Nucleus accumbens (tissue), 56 donors: Measurements from ENCODE around the gene MAP3K7CL.
"Not testable (repeated sequence)": the region's sequence is repeated elsewhere in the genome, so short reads cannot be mapped to it uniquely, and the experiment has no call there.

Experiments
- DNase-seq, 56 donors: peaks; one replicate each; lab custom pipeline; 2025; lab: John Stamatoyannopoulos, UW

Gene MAP3K7CL

DNA sequence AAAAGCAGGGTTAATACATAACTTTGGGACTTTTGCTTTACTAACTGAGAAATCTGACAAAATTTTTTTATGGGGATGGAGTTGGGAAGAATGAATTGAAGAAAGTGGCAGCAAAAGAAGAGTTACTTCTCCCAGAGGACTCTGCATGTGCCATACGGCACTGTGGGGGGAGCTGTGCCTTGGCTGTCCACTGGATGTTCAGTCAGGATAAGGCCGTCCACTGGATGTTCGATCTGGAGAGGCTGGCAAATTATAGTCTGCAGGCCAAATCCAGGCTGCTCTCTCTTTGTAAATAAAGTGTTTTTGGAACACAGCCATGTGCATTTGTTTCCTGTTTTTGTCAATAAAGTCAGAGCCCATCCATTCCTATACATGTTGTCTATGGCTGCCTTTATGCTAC lies 4.5 kb upstream of the MAP3K7CL start:
- DNase-seq: no peak

DNA sequence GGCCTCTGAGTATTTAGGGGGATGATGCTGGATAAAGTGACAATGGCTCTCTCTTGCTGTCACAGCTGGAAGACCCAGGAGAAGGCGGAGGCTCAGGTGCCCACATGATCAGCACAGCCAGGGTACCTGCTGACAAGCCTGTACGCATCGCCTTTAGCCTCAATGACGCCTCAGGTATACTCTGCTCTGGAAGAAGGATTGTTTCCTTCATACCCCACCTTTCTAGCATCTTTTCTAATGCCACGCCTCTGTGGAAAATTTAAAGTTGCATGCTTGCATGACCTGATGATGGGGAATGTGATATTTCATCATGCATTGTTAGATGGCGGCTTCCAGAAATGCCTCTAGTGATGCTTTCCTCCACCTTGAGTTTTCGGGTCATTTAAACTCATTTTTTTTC lies 2.8 kb downstream of the MAP3K7CL start:
- no peak for DNase-seq

DNA sequence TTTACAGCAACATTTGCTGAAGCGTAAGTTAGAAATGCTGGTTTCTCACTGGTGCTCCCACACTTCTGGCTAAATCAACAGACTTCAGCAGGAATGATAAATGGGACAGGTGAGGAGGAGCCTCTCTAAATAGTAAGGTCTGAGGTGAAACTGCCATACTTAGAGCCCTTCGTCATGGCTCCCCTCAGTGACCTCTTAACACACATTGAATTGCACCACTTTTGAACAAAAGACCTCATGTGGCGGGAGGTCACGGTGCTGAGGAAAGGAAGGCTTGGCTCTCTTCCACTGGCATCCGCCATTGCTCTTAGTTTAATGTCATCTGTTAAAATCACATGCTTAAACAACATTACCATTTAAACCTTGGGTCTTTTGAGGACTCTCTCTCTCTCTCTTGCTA lies 3.4 kb downstream of the MAP3K7CL start:
- DNase-seq: no peak

- no peak for DNase-seq
Observed at GRCh38 chr21:29135481-29135880, 5.0 kb downstream of the MAP3K7CL start.

DNA sequence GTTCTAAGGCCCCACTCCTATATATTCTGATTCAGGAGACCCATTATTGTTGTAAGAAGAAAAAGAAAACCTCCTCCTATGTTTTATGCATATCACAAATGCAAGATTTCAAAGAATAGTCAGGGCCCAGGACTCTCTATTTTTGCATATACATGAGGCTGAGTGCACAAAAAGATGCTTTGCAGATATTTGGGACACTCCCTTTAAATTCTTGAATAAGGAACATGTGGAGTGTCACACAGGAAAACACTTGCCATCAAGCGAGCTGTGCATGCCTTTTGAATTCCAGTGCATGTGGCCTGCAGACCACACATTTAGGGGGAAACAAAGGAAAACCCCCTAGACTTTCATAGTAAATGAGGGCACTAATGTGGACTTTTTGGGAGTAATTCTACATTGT lies 5.6 kb downstream of the MAP3K7CL start:
- no peak for DNase-seq

GRCh38 chr21:29144736-29145353 lies 14.4 kb downstream of the MAP3K7CL start:
- no peak for DNase-seq

GRCh38 chr21:29145354-29145782 lies 14.9 kb downstream of the MAP3K7CL start:
- DNase-seq: peak in 7 of 56 donors; percentile 4 to 43 (median 13)

GRCh38 chr21:29145852-29146453 lies 15.5 kb downstream of the MAP3K7CL start:
- no peak for DNase-seq

DNA sequence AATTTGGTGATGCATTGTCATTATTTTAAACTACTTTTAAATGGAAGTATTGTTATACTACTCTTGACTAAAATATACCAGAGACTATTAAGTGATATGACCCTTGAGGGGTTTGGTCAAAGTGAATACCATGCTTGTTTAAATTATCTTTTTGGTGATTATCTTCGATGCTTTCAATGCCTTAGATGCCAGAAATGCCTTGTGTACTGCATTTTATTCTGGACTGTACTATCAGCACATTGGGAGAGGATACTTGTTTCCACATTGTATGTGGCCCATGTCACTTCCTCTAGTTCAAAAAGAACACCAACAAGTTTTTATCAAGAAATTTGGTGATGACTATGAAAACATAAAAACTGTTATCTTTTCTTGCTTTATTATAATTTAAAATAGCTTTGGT lies 16.3 kb downstream of the MAP3K7CL start:
- no peak for DNase-seq

GRCh38 chr21:29148530-29148929 lies 18.1 kb downstream of the MAP3K7CL start:
- no peak for DNase-seq

GRCh38 chr21:29149808-29150425 lies 19.5 kb downstream of the MAP3K7CL start:
- DNase-seq: no peak

- no peak for DNase-seq
Observed at GRCh38 chr21:29151931-29152330, 21.5 kb downstream of the MAP3K7CL start.

- no peak for DNase-seq
Observed at GRCh38 chr21:29152916-29153315, 22.5 kb downstream of the MAP3K7CL start.

DNA sequence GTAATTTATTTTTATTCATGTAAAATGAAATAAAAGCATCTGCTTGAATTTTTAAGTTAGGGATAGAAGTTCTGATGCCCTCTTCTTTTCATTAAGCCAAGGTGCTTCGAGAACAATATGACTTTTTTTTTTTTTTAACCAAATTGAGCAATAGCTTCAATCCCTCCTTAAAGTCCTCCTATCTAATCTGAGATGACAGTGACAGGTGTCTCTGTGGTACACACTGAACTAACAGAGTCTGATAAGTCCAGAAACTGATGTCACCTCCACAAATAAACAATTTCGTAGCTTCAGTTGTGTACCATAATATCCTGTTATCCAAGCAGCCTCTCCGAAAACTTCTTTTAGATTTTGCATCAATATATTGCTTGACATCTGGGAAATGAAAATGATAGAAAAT lies 23.8 kb downstream of the MAP3K7CL start:
- no peak for DNase-seq

- peak in 2 of 56 donors; percentile 11 to 27 for DNase-seq
Observed at GRCh38 chr21:29155118-29155932, 24.9 kb downstream of the MAP3K7CL start.

- no peak for DNase-seq
Observed at GRCh38 chr21:29155933-29156260, 25.5 kb downstream of the MAP3K7CL start.

- DNase-seq: no peak
Observed at GRCh38 chr21:29157080-29157479, 26.6 kb downstream of the MAP3K7CL start.

- DNase-seq: no peak
Observed at GRCh38 chr21:29159842-29160241, 29.4 kb downstream of the MAP3K7CL start.

GRCh38 chr21:29162825-29163224 lies 32.4 kb downstream of the MAP3K7CL start:
- not testable (repeated sequence) for DNase-seq

DNA sequence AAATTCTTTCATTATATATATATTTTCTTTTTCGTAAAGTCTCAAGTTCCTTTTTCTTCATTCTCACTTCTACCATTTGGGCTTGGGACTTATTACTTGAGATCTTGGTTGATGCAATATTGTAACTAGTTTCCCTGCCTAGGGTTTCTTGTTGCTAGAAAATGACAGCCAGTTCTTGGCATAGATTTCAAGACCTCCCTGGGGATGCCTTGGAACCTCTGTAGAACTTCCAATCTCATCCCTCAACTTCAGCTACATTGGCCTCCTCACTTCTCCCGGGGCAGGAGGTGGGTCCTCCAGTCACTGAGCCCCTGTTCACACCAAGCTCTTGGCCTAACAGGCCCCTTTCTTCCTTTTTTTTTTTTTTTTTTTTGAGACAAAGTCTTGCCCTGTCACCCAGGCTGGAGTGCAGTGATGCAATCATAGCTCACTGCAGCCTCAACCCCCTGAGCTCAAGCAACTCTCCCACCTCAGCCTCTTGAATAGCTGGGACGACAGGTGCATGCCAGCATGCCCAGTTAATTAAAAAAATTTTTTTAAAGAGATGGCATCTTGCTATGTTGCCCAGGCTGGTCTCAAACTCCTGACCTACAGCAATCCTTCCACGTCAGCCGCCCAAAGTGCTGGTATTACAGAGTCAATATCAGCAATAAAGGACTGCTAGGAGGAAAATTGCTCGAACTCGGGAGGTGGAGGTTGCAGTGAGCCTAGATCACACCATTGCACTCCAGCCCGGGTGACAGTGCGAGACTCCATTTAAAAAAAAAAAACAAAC lies 33.1 kb downstream of the MAP3K7CL start:
- DNase-seq: no peak
